ENCODE data around the gene PIP4K2B. TPM values are rescaled to one million over a fixed set of nuclear protein-coding genes. Genes with fewer than 3 reads are reported as not detected.

The PIP4K2B gene
- total RNA-seq, 4 donors from 2014 or later: 14.4 to 32.6 (median 24.1) TPM

DNA sequence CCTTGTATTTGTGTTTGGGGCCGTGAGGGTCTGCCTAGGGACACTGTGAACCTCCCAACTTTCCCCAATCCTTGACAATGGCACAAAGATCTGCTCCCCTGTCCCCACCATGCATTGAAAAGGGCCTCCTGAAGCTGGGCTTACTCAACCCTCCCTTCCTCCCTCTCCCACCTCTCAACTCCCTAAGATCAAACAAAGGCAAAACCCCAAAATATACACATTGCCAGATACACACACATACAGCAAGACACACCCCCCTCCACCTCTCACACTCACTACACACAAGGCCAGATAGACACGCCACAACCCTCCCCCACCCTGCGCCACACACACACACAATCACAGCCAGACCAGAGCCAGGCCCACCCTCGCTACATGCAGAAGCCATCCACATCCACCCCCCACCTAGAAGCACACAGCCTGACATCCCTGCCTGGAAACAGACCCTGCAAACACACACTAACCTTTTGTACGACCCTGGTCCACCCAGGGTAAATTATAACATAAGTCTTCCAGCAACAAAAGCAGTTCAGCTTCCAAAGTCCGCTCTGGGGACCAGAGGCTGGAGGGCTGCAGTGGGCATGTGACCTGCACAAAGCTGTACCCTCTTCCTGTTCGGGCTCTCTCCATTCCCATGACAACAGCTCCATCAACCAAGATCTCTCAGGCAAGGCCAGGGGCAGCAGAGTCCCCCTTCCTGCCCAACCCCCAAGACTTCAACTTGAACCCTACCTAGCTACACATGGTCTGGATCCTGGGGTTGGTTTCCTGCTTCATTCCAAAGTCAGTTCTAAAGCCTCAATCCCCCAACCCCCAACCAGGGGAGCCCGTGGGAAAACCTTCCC is 53.1 kb downstream of the PIP4K2B start:
- TF ChIP-seq, protein P1, sequence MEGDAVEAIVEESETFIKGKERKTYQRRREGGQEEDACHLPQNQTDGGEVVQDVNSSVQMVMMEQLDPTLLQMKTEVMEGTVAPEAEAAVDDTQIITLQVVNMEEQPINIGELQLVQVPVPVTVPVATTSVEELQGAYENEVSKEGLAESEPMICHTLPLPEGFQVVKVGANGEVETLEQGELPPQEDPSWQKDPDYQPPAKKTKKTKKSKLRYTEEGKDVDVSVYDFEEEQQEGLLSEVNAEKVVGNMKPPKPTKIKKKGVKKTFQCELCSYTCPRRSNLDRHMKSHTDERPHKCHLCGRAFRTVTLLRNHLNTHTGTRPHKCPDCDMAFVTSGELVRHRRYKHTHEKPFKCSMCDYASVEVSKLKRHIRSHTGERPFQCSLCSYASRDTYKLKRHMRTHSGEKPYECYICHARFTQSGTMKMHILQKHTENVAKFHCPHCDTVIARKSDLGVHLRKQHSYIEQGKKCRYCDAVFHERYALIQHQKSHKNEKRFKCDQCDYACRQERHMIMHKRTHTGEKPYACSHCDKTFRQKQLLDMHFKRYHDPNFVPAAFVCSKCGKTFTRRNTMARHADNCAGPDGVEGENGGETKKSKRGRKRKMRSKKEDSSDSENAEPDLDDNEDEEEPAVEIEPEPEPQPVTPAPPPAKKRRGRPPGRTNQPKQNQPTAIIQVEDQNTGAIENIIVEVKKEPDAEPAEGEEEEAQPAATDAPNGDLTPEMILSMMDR (IDR thresholded peaks at IDR 0.05): no peak
- TF ChIP-seq POLR2A (IDR thresholded peaks at IDR 0.05): no peak
- intact Hi-C loops (cut with DNase I): no loop called here
- Histone ChIP-seq H3K27me3 (peaks cover 0 to 20% (median 0%) of the 10 kb centered on the region in 4 donors), H3K4me1 (peaks cover 45 to 89% (median 56%) of the 10 kb centered on the region in 3 donors), H3K9me3 (no peaks in the 10 kb centered on the region), H3K27ac (peak overlapping the region; percentile 74 to 94 (median 88)), H3K36me3 (no peaks in the 10 kb centered on the region), H3K4me3 (peak overlapping the region; percentile 50 to 88 (median 86))
- WGBS, 2 donors: 66 to 77% methylated on average over 5 to 6 of the region's 8 CpGs
- DNase-seq: no peak

DNA sequence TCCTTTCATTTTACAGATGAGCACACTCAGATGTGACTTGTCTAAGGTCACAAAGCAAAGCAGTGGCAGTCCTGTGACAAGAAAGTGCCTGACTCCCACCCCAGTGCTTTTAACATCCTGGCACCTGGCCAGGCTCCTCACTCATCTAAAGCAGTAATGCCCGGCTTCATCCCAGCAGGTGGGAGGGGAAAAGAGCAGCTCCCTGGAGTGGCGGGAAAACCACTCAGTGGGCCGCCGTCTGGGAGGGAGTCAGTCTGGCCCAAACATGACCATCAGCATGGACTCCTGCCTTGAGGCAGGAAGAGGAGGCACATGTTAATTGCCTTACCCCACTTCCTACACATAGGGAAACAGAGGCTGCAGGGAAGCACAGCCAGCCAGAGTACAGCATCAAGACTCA is 53.8 kb downstream of the PIP4K2B start:
- intact Hi-C loops (cut with DNase I): no loop called here
- H3K27ac ChIP-seq: peak overlapping the region in 1 of 4 donors; percentile 94
- DNase-seq: no peak
- no peak overlapping the region for H3K4me3 ChIP-seq
- peaks cover 41 to 89% (median 52%) of the 10 kb centered on the region in 3 donors for H3K4me1 ChIP-seq
- H3K27me3 ChIP-seq: peaks cover 0 to 20% (median 0%) of the 10 kb centered on the region in 4 donors
- TF ChIP-seq, protein P1 (IDR thresholded peaks at IDR 0.05): no peak
- no peak for TF ChIP-seq POLR2A (IDR thresholded peaks at IDR 0.05)
- WGBS, 2 donors: 11 to 58% methylated on average over 1 to 4 of the region's 4 CpGs
- no peaks in the 10 kb centered on the region for H3K9me3 ChIP-seq
- H3K36me3 ChIP-seq: no peaks in the 10 kb centered on the region

DNA sequence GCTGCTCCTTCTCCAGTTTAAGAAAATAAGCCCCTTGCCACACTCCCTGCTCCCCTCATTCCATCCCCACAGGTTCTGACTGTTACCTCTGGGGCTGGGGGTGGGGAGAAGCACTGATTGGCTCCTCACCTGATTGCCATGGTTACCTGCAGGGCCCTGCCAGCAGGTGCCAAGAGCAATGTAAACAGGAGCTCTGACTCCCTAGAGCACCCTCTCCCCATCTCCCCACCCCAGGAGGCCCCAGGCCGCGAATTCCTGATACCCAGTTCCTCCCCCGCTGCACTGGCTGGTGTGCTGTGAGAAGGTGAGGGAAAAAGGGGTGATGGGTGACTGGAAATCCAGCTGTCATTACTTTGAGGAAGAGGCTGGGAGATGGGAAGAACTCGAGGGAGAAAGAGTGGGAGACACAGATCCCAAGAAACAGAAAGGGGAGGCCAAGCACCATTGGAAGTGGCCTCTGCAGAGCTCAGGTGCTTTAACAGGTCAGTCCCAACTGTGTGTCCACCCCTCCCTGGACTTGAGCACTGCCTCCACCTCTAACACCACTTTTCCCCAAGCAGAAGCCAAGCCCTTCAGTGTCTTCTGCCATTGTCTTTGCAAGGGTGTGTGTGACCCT is 55.7 kb downstream of the PIP4K2B start:
- H3K4me3 ChIP-seq: no peak overlapping the region
- peaks cover 0 to 11% (median 0%) of the 10 kb centered on the region in 4 donors for H3K27me3 ChIP-seq
- peaks cover 27 to 71% (median 41%) of the 10 kb centered on the region in 3 donors for H3K4me1 ChIP-seq
- no peaks in the 10 kb centered on the region for H3K9me3 ChIP-seq
- peak overlapping the region in 2 of 4 donors; percentile 52 to 82 for H3K27ac ChIP-seq
- H3K36me3 ChIP-seq: peaks cover 0 to 16% (median 8%) of the 10 kb centered on the region in 3 donors
- DNase-seq: no peak
- intact Hi-C loops (cut with DNase I): no loop called here
- WGBS, 2 donors: 56 to 57% methylated on average over 1 of the region's 4 CpGs
- no peak for TF ChIP-seq POLR2A (IDR thresholded peaks at IDR 0.05)
- TF ChIP-seq, protein P1 (IDR thresholded peaks at IDR 0.05): no peak

DNA sequence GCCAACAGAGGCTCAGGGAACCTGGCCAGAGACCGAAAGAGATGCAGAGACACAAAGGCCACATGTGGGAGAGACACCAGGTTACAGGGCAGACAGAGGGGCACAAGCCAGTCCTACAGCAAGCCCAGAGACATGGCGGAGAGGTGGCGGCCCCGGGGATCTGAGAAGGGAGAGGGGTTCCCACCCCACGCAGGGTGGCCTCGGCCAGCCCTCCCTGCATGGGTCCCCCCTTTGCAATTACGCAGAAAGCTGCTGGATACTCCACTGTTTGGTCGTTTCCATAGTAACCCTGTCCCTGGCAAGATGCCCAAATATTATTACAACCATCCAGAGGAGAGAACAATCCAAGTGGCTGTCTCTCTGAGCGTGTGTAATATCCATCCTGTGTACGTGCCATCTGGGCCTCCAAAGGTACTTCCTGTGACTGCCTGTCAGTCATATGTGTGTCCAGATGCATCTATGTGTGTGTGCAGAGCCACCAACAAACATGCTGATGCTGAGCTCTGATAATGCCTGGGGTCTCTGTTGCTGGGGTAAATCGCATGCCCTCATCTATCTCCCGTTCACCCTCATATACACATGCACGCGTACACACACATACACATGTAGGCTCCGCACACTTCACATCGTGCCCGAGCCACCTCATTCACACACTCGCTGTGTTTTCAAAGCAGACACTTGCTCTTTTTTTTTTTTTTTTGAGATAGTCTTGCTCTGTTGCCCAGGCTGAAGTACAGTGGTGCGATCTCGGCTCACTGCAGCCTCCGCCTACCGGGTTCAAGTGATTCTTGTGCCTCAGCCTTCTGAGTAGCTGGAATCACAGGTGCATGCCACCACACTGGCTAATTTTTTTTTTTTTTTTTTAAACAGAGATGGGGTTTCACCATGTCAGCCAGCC is 56.7 kb downstream of the PIP4K2B start:
- peaks cover 0 to 6% (median 0%) of the 10 kb centered on the region in 4 donors for H3K27me3 ChIP-seq
- peaks cover 20 to 64% (median 40%) of the 10 kb centered on the region in 3 donors for H3K4me1 ChIP-seq
- intact Hi-C loops (cut with DNase I): no loop called here
- H3K4me3 ChIP-seq: peak overlapping the region in 1 of 4 donors; percentile 2
- TF ChIP-seq, protein P1 (IDR thresholded peaks at IDR 0.05): no peak
- H3K9me3 ChIP-seq: no peaks in the 10 kb centered on the region
- no peak for DNase-seq
- peaks cover 0 to 26% (median 12%) of the 10 kb centered on the region in 3 donors for H3K36me3 ChIP-seq
- H3K27ac ChIP-seq: peak overlapping the region; percentile 35 to 82 (median 78)
- WGBS, 2 donors: 43 to 55% methylated on average over 17 to 19 of the region's 22 CpGs

All from esophagus squamous epithelium (tissue), 5 donors.